Activated CD4-positive, CD25-positive, alpha-beta regulatory T cell (primary cell): ENCODE results near the gene PDS5B.

ENCODE experiments used
- DNase-seq, 4 experiments: peaks; one replicate each; lab custom pipeline; 2025; lab: John Stamatoyannopoulos, UW

The PDS5B gene

DNA sequence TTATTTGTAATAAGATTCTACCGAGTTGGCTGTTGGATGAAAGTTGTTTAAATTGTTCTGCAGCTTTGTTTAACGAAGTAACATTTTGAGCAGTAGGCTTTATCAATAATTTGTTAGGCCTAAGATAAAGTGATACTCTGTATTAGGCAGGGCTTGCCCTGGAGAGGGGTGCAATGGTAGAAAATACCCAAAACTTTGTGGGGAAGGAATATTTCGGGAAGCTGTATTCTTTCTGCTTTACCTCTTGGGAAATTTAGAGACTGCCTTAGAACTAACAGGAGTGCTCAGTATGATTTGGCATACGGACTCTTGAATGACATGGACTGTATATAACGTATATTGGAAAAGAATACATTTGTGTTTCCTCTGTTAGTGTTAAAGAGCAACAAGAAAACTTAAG lies 2.5 kb downstream of the PDS5B start:
- no peak for DNase-seq

DNA sequence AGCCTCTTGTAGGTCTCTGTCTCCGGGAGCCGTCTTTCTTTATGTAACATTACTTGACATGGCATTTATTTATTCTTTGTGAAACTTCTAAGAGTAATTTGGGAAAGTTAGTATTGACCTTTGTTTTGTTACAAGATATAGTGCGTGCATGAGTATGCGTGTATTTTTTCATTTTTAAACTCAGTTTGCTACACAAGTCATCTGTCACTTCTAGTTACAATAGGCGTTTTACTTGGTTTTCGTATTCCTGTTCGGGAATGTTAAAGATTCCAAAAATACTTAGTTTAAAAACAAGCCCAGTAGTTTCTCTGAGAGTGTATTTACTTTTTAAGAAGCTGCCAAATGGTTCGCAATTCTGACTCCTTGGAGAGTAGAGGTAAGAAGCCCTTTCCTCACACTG lies 3.2 kb downstream of the PDS5B start:
- no peak for DNase-seq

- no peak for DNase-seq
Measured at GRCh38 chr13:32590266-32590665, 4.0 kb downstream of the PDS5B start.

GRCh38 chr13:32592082-32592481 lies 5.8 kb downstream of the PDS5B start:
- no peak for DNase-seq

DNA sequence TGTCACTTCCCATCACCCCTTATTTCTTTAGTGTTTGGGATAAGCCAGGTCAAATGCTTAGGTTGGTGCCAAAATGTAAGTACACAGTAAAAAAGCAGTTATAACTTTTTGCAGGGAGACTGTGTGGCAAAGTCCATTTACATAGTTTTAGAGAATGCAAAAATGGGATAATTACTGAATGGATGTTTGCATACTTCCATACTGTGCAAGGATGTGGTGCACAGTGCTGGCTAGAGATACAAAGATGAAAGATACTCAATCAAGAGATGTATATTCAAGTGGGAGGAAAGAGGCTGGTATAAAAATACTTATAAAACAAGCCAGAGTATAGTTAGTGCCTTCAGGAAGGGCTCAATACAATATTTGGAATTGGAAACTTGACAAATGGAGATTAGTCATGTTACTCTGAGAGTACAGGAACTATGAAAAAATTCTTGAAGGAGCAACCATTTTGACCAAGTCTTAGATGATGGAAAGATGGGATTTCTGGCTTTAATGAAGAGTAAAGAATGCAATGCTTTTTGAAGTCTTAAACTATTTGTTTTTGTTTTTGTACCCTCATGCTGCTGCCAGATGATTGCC lies 8.0 kb downstream of the PDS5B start:
- DNase-seq: no peak

DNA sequence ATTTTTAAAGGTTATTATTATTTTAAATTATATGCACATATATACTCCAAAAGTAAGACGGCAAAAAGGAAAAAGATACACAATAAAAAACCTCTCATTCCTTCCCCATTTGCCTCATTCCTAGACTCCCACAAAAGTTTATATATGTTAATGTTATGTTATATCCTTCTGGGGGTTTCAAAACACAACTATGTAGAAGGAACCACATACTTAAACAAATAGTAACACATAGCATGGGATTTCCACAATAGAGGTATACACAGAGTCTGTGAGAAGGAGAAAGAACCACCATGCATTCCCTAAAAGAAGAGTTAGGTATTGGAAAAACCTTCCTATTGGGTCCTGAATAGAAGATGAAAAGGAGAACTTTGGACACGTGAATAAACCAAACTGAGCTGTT lies 9.1 kb downstream of the PDS5B start:
- DNase-seq: no peak

GRCh38 chr13:32600890-32601289 lies 14.6 kb downstream of the PDS5B start:
- no peak for DNase-seq

DNA sequence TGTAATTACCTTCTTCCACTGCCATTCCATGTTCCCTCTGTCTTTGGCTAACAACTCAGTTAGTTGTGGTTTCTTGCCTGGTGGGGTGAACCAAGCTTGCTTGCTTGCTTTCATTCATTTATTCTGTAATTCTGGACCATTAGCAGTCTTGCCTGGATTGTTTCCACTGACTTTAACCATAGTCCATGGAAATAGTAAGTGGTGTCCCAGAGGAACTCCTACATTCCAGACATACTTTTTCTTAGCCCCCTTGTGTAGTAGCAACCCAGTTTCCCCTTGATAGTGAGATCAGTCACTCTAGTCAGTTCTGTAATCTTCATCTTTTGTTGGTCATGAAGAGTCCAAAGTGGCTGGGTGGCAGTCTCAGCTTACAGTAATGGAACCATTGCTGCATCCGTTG lies 23.2 kb downstream of the PDS5B start:
- no peak for DNase-seq

- no peak for DNase-seq
Measured at GRCh38 chr13:32610538-32610937, 24.3 kb downstream of the PDS5B start.

DNA sequence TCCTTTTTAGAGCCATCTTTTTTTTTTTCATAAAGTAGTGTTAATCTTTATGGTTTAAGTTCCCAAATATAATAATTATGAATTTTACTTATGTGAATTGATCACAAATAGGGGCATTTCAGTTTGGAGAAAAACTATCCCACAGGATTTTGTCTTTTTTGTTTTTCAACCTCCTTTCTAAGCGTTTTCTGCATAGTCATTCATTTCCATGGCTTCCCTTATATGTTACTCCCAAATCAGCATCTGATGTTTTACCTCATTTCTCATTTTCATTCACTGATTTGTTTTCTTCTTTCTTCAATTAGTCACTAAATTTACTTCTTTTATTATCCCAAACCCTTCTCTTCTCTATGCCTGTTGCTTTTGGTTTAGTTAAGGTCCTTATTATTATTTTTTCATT lies 24.7 kb downstream of the PDS5B start:
- no peak for DNase-seq

- DNase-seq: no peak
Measured at GRCh38 chr13:32616883-32617511, 30.7 kb downstream of the PDS5B start.

- DNase-seq: no peak
Measured at GRCh38 chr13:32622827-32623226, 36.6 kb downstream of the PDS5B start.

DNA sequence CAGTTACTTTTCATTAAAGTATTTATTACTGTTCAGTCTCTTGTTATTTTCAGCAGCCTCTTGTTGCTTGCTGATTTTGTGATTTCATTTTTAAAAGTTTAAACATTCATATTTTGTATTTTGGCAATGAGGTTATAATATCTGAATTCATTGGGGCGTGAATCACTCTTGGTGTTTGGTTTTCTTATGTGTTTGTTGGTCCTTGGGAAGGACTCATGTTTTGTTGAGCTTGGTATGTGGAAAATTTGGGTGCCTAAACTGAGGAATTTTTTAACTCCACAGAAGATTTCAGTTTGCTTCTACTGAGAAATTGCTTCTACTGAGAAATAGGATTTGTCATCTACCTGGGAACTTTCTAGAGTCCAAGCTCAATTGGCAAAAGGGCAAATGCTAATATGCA lies 38.2 kb downstream of the PDS5B start:
- no peak for DNase-seq

GRCh38 chr13:32627793-32628192 lies 41.5 kb downstream of the PDS5B start:
- no peak for DNase-seq

DNA sequence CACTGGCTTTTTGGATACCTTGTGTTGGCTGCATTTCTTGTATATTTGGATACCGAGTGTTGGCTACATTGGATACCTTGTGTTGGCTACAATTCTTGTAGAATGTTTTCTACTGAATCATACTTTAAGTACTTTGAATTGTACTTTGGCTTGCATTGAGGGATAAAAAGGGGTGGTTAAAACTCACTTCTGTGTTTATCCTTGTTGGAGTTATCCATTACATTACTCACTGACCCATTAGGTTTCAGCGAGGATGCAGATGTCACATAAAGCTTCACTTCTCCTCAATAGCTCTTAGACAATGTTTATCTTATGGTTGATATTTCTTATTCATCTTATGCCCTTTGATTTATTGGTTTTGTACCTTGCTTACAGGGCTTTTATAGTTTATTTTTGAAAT lies 43.1 kb downstream of the PDS5B start:
- DNase-seq: no peak

- no peak for DNase-seq
Measured at GRCh38 chr13:32629866-32630265, 43.6 kb downstream of the PDS5B start.

- no peak for DNase-seq
Measured at GRCh38 chr13:32632343-32632909, 46.2 kb downstream of the PDS5B start.

- DNase-seq: no peak
Measured at GRCh38 chr13:32636711-32637110, 50.5 kb downstream of the PDS5B start.

DNA sequence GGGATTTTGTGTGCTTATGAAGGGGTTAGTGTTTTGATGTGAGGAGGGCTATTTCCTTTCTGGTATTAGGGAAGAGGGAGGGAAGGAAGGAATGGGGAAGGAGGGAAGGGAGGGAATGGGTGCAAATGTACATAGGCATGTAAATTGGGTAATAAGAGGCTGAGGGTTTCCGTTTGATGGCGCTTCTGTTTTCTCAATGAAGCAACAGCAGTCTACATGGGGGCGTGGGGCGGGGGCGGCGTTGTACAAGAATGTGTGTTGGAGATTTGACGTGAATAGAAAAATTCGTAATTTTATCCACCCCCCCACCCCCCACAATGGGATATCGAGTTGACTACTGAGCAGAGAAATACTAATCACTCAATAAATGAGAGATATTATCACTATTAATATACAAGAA lies 52.5 kb downstream of the PDS5B start:
- DNase-seq: no peak

- peak in 1 of 4 experiments; percentile 9 for DNase-seq
Measured at GRCh38 chr13:32639502-32640105, 53.4 kb downstream of the PDS5B start.

DNA sequence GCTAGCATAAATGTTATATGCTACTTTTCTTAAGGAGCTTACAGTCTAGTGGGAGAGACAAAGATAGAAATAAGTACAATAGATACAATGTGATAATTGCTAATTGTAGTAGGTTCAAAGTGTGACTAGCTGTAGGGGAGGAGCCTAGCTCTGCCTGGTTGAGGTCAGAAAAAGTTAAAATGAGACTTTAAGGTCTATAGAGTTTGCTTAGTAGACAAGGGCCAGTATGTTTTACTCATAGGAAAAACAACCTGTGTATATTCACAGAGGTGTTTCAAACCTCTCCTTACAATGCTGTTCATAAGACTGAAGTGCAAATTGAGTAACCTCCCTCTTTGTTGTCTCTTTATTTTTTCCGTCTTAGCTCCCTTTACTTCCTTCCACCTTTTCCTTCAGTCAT lies 56.1 kb downstream of the PDS5B start:
- DNase-seq: no peak

GRCh38 chr13:32642858-32643257 lies 56.6 kb downstream of the PDS5B start:
- no peak for DNase-seq

GRCh38 chr13:32645854-32646253 lies 59.6 kb downstream of the PDS5B start:
- DNase-seq: no peak

DNA sequence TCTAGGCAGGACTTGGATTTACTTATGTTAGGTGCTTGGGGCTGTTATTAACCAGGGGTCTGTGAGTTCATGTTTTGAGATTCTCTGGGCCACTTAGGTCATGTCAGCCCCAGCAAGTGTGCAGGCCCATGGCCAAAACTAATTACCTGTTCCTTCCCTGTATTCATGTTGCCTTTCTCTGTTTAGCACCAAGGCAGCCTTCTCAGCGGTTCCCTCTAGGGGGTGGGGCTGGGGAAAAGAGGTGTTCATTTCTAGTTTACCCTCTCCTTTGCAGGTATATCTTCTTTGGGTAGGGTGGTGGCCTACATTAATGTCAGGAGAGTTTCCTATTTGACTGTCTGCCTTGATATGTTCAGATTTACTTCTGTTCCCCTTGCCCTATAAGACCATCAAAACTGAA lies 61.7 kb downstream of the PDS5B start:
- DNase-seq: no peak
